PC-9 (cell line): Measurements from ENCODE around the gene PIGR.

Source experiments
- CTCF ChIP-seq: fragments of 200-600 bp; sonication (generic); conservative IDR thresholded peaks from 2 replicates; pipeline ENCODE4 v1.6.1; 2017; ENCODE audit warnings: mixed run types, antibody characterized with exemption, mild to moderate bottlenecking, moderate library complexity
- EZH2 ChIP-seq: fragments of 200-600 bp; sonication (generic); IDR thresholded peaks from 2 replicates; pipeline ENCODE4 v1.8.0; 2017; ENCODE audit warnings: antibody characterized with exemption, low read depth

- TF ChIP-seq CTCF (peak; percentile 90), EZH2 (no peak)
Measured at GRCh38 chr1:206911064-206911663, 35.1 kb downstream of the PIGR start.
